MM.1S (cell line): ENCODE results near the gene TGOLN2.

Experiments
- CTCF ChIP-seq: fragments of 300-600 bp; sonication (generic); IDR thresholded peaks from 2 replicates; pipeline ENCODE4 v1.5.1; 2016; ENCODE audit warnings: antibody characterized with exemption, low read length, mixed read lengths
- EZH2 ChIP-seq: fragments of 300-600 bp; sonication (generic); optimal IDR thresholded peaks from 2 replicates; pipeline ENCODE3; 2017; ENCODE audit warnings: low read depth, mild to moderate bottlenecking, antibody characterized with exemption, low read length, mixed read lengths
- EZH2phosphoT487 ChIP-seq: fragments of 300-600 bp; sonication (generic); IDR thresholded peaks from 2 replicates; pipeline ENCODE4 v1.6.1; 2018; ENCODE audit warnings: antibody characterized with exemption, low read length

- TF ChIP-seq CTCF (no peak), EZH2 (no peak), EZH2phosphoT487 (no peak)
These were observed 27.3 kb upstream of the TGOLN2 start for GRCh38 chr2:85355073-85355410.
